GM06990 (cell line): ENCODE measurements around the gene RERE.
A peak's percentile ranks its signal among the peaks of the same experiment; 100 is the strongest.

ENCODE experiments used
- DNase-seq: peaks from one replicate; pipeline ENCODE4 v3.0.0-alpha.2; 2011; ENCODE audit not compliant: insufficient read length; ENCODE audit errors: extremely low read depth
- H3K27me3 ChIP-seq: replicated peaks from 2 replicates; pipeline ENCODE4 v1.6.0; 2011; ENCODE audit warnings: low read length; ENCODE audit not compliant: control insufficient read depth, insufficient read depth
- H3K36me3 ChIP-seq: 2 replicates; pipeline ENCODE4 v1.5.1; 2011; ENCODE audit warnings: low read length; ENCODE audit not compliant: control insufficient read depth, insufficient read depth
- H3K4me3 ChIP-seq: replicated peaks from 2 replicates; pipeline ENCODE4 v1.5.1; 2011; ENCODE audit warnings: low read depth, mild to moderate bottlenecking, control low read depth, low read length
- TF ChIP-seq, protein P1 (sequence below): IDR thresholded peaks from 2 replicates; pipeline ENCODE4 v1.5.1; 2011; ENCODE audit warnings: low read length, control low read depth, mild to moderate bottlenecking, inconsistent platforms; ENCODE audit not compliant: insufficient read depth, poor library complexity, severe bottlenecking

The RERE gene

DNA sequence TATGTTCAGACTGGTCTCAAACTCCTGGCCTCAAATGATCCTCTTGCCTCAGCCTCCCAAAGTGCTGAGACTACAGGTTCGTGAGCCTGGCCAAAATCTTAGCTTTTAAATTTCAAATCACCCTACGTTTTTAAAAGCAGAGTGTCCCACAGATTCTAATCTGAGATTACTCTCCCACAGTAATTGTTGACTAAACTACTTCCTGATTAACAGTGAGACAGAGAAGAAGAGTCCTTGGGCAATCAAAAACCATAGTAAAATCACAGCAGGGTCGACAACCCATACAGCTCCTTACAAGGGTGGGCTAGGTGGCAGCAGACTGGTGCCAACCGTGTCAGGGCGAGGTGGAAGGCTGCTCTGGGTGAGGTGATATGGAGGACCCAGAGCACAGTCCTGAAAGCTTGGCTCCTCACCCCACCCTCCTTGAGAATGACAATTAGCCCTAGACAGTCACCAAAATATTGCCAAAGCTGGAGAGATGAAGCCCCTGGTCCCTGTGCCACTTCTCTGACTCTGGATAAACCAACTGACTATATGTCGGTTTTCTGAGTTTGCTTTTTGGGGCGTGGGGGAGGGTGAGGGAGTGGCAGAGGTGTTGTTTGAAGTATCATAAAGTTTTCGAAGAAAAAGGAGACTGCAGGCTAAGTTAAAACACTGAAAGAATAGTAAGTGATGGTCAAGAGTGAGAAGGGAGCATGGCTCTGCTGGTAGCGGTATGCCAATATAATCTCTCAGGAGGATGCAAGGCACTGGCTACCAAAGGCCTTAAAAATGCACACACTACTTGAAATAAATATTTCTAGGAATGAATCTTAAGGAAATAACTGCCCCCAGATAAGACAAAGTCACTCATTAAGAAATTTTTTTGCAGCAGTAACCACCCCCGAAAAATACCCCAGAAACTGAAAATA lies 412.7 kb downstream of the RERE start:
- peaks cover 5% of the 10 kb centered on the region for H3K36me3 ChIP-seq
- H3K27me3 ChIP-seq: no peaks in the 10 kb centered on the region
- TF ChIP-seq, protein P1, sequence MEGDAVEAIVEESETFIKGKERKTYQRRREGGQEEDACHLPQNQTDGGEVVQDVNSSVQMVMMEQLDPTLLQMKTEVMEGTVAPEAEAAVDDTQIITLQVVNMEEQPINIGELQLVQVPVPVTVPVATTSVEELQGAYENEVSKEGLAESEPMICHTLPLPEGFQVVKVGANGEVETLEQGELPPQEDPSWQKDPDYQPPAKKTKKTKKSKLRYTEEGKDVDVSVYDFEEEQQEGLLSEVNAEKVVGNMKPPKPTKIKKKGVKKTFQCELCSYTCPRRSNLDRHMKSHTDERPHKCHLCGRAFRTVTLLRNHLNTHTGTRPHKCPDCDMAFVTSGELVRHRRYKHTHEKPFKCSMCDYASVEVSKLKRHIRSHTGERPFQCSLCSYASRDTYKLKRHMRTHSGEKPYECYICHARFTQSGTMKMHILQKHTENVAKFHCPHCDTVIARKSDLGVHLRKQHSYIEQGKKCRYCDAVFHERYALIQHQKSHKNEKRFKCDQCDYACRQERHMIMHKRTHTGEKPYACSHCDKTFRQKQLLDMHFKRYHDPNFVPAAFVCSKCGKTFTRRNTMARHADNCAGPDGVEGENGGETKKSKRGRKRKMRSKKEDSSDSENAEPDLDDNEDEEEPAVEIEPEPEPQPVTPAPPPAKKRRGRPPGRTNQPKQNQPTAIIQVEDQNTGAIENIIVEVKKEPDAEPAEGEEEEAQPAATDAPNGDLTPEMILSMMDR: no peak
- no peak for DNase-seq
- no peak overlapping the region for H3K4me3 ChIP-seq

DNA sequence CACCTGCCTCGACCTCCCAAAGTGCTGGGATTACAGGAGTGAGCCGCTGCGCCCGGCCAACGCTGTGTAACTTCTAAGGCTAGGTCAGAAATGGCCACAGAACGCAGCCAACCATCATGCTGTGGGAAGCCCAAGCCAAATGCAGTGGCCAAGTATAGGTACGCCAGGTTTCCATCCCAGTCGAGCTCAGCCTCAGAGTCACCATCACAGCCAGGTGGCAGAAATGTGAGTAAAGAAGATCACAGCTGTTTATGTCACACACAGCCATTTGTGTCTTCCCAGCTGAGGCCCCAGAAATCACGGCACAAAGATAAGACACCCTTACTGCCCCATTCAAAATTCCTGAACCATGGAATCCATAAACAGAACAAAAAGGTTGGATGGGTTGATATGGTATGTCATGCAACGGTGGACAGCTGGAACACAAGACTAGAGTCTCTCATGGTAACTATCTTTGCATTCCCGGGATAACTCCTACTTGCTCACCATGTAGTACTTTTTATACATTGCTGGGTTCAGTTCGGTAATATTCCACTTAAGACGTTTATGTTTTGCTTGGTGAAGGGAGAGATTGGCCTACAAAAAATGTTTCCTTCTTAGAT lies 415.2 kb downstream of the RERE start:
- Histone ChIP-seq H3K36me3 (peaks cover 5% of the 10 kb centered on the region), H3K27me3 (no peaks in the 10 kb centered on the region), H3K4me3 (no peak overlapping the region)
- DNase-seq: no peak
- TF ChIP-seq, protein P1: no peak

DNA sequence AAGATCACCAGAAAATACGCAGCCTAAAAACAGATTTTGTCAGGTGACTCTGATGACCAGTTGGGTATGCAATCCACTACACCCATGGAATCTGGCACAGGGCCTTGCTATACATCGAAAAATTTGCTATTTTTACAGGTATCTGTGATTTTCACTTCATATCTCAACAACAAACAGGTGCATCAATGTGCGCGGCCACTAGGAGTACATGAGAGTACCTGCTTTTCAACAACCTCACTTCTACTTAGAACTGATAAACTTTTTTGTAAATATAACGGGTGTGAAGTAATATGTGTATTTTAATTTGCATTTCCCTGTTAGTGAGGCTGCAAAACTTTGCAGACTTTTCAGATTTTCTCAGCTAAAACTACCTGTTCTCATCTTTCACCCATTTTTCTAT lies 418.8 kb downstream of the RERE start:
- Histone ChIP-seq H3K4me3 (no peak overlapping the region), H3K27me3 (no peaks in the 10 kb centered on the region), H3K36me3 (peaks cover 3% of the 10 kb centered on the region)
- no peak for DNase-seq
- TF ChIP-seq, protein P1: peak; percentile 21

DNA sequence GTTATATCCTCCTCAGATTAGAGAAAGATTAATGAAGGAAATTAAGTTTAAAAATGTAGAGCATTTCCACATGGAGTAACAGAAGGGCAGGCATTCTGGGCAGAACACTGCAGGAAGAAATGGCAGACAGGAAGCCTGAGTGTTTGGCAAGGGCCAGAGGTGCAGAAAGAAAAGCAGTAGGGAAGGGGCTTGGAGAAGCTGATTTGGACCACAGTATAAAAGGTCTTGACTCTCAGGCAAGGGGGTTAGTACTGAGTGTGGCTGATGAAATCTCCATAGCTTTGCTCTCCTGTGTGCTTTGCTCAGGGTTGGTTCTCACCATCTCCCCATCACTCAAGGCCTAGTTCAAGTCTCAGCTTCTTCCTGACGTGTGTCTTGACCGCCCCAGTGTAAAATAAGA lies 419.4 kb downstream of the RERE start:
- Histone ChIP-seq H3K27me3 (no peaks in the 10 kb centered on the region), H3K36me3 (peaks cover 3% of the 10 kb centered on the region), H3K4me3 (no peak overlapping the region)
- no peak for DNase-seq
- TF ChIP-seq, protein P1: no peak

DNA sequence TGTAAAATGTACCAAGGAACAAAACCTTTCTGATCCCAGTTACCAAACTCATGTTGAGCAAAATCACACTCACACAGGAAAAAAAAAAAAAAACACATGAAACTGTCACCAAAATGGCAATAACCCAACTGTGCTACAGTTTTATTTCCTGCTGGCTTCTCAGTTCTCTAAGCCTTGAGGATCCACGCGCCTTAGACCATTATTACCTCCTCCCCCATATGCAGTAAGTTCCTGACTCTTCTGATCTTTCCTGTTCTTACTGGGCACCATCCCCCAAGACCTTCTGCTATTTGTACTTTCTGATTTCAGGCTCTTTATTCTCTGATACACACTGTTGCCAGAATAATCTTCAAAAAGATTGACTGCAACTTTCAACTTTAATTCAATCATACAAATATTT lies 419.9 kb downstream of the RERE start:
- no peaks in the 10 kb centered on the region for H3K27me3 ChIP-seq
- peaks cover 3% of the 10 kb centered on the region for H3K36me3 ChIP-seq
- TF ChIP-seq, protein P1: no peak
- peak; percentile 28 for DNase-seq
- H3K4me3 ChIP-seq: peak overlapping the region; percentile 19
